NCI-H2029 (cell line): ENCODE results near the gene OTOA.
"Not testable (repeated sequence)": the region's sequence is repeated elsewhere in the genome, so short reads cannot be mapped to it uniquely, and the experiment has no call there.

ENCODE experiments used
- DNase-seq: peaks from one replicate; lab custom pipeline; 2025; lab: John Stamatoyannopoulos, UW

Gene OTOA

GRCh38 chr16:21674456-21674855 is 10.7 kb downstream of the OTOA start:
- DNase-seq: not testable (repeated sequence)

- DNase-seq: not testable (repeated sequence)
Observed at GRCh38 chr16:21680714-21681113, 16.9 kb downstream of the OTOA start.

- DNase-seq: no peak
Observed at GRCh38 chr16:21683184-21683583, 19.4 kb downstream of the OTOA start.

- DNase-seq: peak; percentile 47
Observed at GRCh38 chr16:21684199-21684598, 20.4 kb downstream of the OTOA start.

- no peak for DNase-seq
Observed at GRCh38 chr16:21685034-21685455, 21.3 kb downstream of the OTOA start.

GRCh38 chr16:21689107-21689506 is 25.3 kb downstream of the OTOA start:
- DNase-seq: no peak

GRCh38 chr16:21690967-21691366 is 27.2 kb downstream of the OTOA start:
- not testable (repeated sequence) for DNase-seq

- no peak for DNase-seq
Observed at GRCh38 chr16:21694609-21695008, 30.8 kb downstream of the OTOA start.

GRCh38 chr16:21697032-21697431 is 33.3 kb downstream of the OTOA start:
- no peak for DNase-seq

- no peak for DNase-seq
Observed at GRCh38 chr16:21698169-21699032, 34.6 kb downstream of the OTOA start.

GRCh38 chr16:21701271-21701670 is 37.5 kb downstream of the OTOA start:
- no peak for DNase-seq

- no peak for DNase-seq
Observed at GRCh38 chr16:21702276-21702675, 38.5 kb downstream of the OTOA start.

- no peak for DNase-seq
Observed at GRCh38 chr16:21703156-21703555, 39.4 kb downstream of the OTOA start.

GRCh38 chr16:21703589-21704174 is 39.9 kb downstream of the OTOA start:
- DNase-seq: no peak

GRCh38 chr16:21704266-21704665 is 40.5 kb downstream of the OTOA start:
- no peak for DNase-seq

GRCh38 chr16:21704733-21705132 is 41.0 kb downstream of the OTOA start:
- no peak for DNase-seq

- peak; percentile 67 for DNase-seq
Observed at GRCh38 chr16:21708533-21709115, 44.9 kb downstream of the OTOA start.

GRCh38 chr16:21710938-21711337 is 47.2 kb downstream of the OTOA start:
- DNase-seq: no peak

GRCh38 chr16:21713549-21714368 is 50.0 kb downstream of the OTOA start:
- no peak for DNase-seq

GRCh38 chr16:21714369-21714618 is 50.5 kb downstream of the OTOA start:
- DNase-seq: not testable (repeated sequence)

- no peak for DNase-seq
Observed at GRCh38 chr16:21717608-21718007, 53.8 kb downstream of the OTOA start.

GRCh38 chr16:21719283-21719682 is 55.5 kb downstream of the OTOA start:
- no peak for DNase-seq

- no peak for DNase-seq
Observed at GRCh38 chr16:21720533-21720932, 56.8 kb downstream of the OTOA start.
